Measurements from ENCODE around the gene MBTPS2.
"Not testable (repeated sequence)": the region's sequence is repeated elsewhere in the genome, so short reads cannot be mapped to it uniquely, and the experiment has no call there.

The MBTPS2 gene

GRCh38 chrX:21820170-21820569, 19.2 kb upstream of the MBTPS2 start:
- not testable (repeated sequence) for H3K4me3 ChIP-seq (ENCODE audit: low read depth, low read length); H3K36me3 ChIP-seq (ENCODE audit: control insufficient read depth, insufficient read depth, low read length); H3K9ac ChIP-seq (ENCODE audit: low read depth, low read length); H3K27me3 ChIP-seq (ENCODE audit: control insufficient read depth, insufficient read depth, low read length); H3K4me1 ChIP-seq (ENCODE audit: control insufficient read depth, insufficient read depth, low read length); H3K9me3 ChIP-seq (ENCODE audit: control insufficient read depth, insufficient read depth, low read length)

- peaks cover 3% of the 10 kb centered on the region for H3K4me1 ChIP-seq (ENCODE audit: control insufficient read depth, insufficient read depth, low read length)
- no peak overlapping the region for H3K9ac ChIP-seq (ENCODE audit: low read depth, low read length)
- no peaks in the 10 kb centered on the region for H3K27me3 ChIP-seq (ENCODE audit: control insufficient read depth, insufficient read depth, low read length)
- no peaks in the 10 kb centered on the region for H3K36me3 ChIP-seq (ENCODE audit: control insufficient read depth, insufficient read depth, low read length)
- H3K4me3 ChIP-seq (ENCODE audit: low read depth, low read length): no peak overlapping the region
- H3K9me3 ChIP-seq (ENCODE audit: control insufficient read depth, insufficient read depth, low read length): no peaks in the 10 kb centered on the region
Measured at GRCh38 chrX:21821875-21822274, 17.5 kb upstream of the MBTPS2 start.

- no peak overlapping the region for H3K4me3 ChIP-seq (ENCODE audit: low read depth, low read length)
- H3K9me3 ChIP-seq (ENCODE audit: control insufficient read depth, insufficient read depth, low read length): no peaks in the 10 kb centered on the region
- H3K36me3 ChIP-seq (ENCODE audit: control insufficient read depth, insufficient read depth, low read length): no peaks in the 10 kb centered on the region
- peaks cover 6% of the 10 kb centered on the region for H3K4me1 ChIP-seq (ENCODE audit: control insufficient read depth, insufficient read depth, low read length)
- H3K9ac ChIP-seq (ENCODE audit: low read depth, low read length): no peak overlapping the region
- no peaks in the 10 kb centered on the region for H3K27me3 ChIP-seq (ENCODE audit: control insufficient read depth, insufficient read depth, low read length)
Measured at GRCh38 chrX:21831496-21831895, 7.9 kb upstream of the MBTPS2 start.

- Histone ChIP-seq H3K9ac (ENCODE audit: low read depth, low read length) (no peak overlapping the region), H3K4me3 (ENCODE audit: low read depth, low read length) (no peak overlapping the region), H3K4me1 (ENCODE audit: control insufficient read depth, insufficient read depth, low read length) (peaks cover 9% of the 10 kb centered on the region), H3K9me3 (ENCODE audit: control insufficient read depth, insufficient read depth, low read length) (no peaks in the 10 kb centered on the region), H3K36me3 (ENCODE audit: control insufficient read depth, insufficient read depth, low read length) (no peaks in the 10 kb centered on the region), H3K27me3 (ENCODE audit: control insufficient read depth, insufficient read depth, low read length) (no peaks in the 10 kb centered on the region)
Measured at GRCh38 chrX:21837056-21837455, 2.4 kb upstream of the MBTPS2 start.

- Histone ChIP-seq H3K27me3 (ENCODE audit: control insufficient read depth, insufficient read depth, low read length) (no peaks in the 10 kb centered on the region), H3K36me3 (ENCODE audit: control insufficient read depth, insufficient read depth, low read length) (no peaks in the 10 kb centered on the region), H3K4me3 (ENCODE audit: low read depth, low read length) (peak overlapping the region; percentile 95), H3K4me1 (ENCODE audit: control insufficient read depth, insufficient read depth, low read length) (peaks cover 9% of the 10 kb centered on the region), H3K9ac (ENCODE audit: low read depth, low read length) (no peak overlapping the region), H3K9me3 (ENCODE audit: control insufficient read depth, insufficient read depth, low read length) (no peaks in the 10 kb centered on the region)
Measured at GRCh38 chrX:21838937-21839333, 482 bp upstream of the MBTPS2 start.

- Histone ChIP-seq H3K4me3 (ENCODE audit: low read depth, low read length) (peak overlapping the region; percentile 95), H3K36me3 (ENCODE audit: control insufficient read depth, insufficient read depth, low read length) (no peaks in the 10 kb centered on the region), H3K9me3 (ENCODE audit: control insufficient read depth, insufficient read depth, low read length) (no peaks in the 10 kb centered on the region), H3K9ac (ENCODE audit: low read depth, low read length) (peak overlapping the region; percentile 93), H3K4me1 (ENCODE audit: control insufficient read depth, insufficient read depth, low read length) (peaks cover 9% of the 10 kb centered on the region), H3K27me3 (ENCODE audit: control insufficient read depth, insufficient read depth, low read length) (no peaks in the 10 kb centered on the region)
Measured at GRCh38 chrX:21840193-21840545, 752 bp downstream of the MBTPS2 start.

GRCh38 chrX:21843179-21843578, 3.8 kb downstream of the MBTPS2 start:
- Histone ChIP-seq H3K4me1 (ENCODE audit: control insufficient read depth, insufficient read depth, low read length) (peaks cover 4% of the 10 kb centered on the region), H3K4me3 (ENCODE audit: low read depth, low read length) (no peak overlapping the region), H3K27me3 (ENCODE audit: control insufficient read depth, insufficient read depth, low read length) (no peaks in the 10 kb centered on the region), H3K9me3 (ENCODE audit: control insufficient read depth, insufficient read depth, low read length) (no peaks in the 10 kb centered on the region), H3K36me3 (ENCODE audit: control insufficient read depth, insufficient read depth, low read length) (no peaks in the 10 kb centered on the region), H3K9ac (ENCODE audit: low read depth, low read length) (no peak overlapping the region)

- Histone ChIP-seq H3K36me3 (ENCODE audit: control insufficient read depth, insufficient read depth, low read length) (no peaks in the 10 kb centered on the region), H3K27me3 (ENCODE audit: control insufficient read depth, insufficient read depth, low read length) (no peaks in the 10 kb centered on the region), H3K9me3 (ENCODE audit: control insufficient read depth, insufficient read depth, low read length) (no peaks in the 10 kb centered on the region), H3K9ac (ENCODE audit: low read depth, low read length) (no peak overlapping the region), H3K4me1 (ENCODE audit: control insufficient read depth, insufficient read depth, low read length) (peaks cover 4% of the 10 kb centered on the region), H3K4me3 (ENCODE audit: low read depth, low read length) (no peak overlapping the region)
Measured at GRCh38 chrX:21845096-21845495, 5.7 kb downstream of the MBTPS2 start.

GRCh38 chrX:21847342-21847741, 7.9 kb downstream of the MBTPS2 start:
- Histone ChIP-seq H3K4me1 (ENCODE audit: control insufficient read depth, insufficient read depth, low read length) (no peaks in the 10 kb centered on the region), H3K36me3 (ENCODE audit: control insufficient read depth, insufficient read depth, low read length) (no peaks in the 10 kb centered on the region), H3K4me3 (ENCODE audit: low read depth, low read length) (no peak overlapping the region), H3K27me3 (ENCODE audit: control insufficient read depth, insufficient read depth, low read length) (no peaks in the 10 kb centered on the region), H3K9ac (ENCODE audit: low read depth, low read length) (no peak overlapping the region), H3K9me3 (ENCODE audit: control insufficient read depth, insufficient read depth, low read length) (no peaks in the 10 kb centered on the region)

- Histone ChIP-seq H3K36me3 (ENCODE audit: control insufficient read depth, insufficient read depth, low read length) (peaks cover 3% of the 10 kb centered on the region), H3K27me3 (ENCODE audit: control insufficient read depth, insufficient read depth, low read length) (no peaks in the 10 kb centered on the region), H3K9me3 (ENCODE audit: control insufficient read depth, insufficient read depth, low read length) (no peaks in the 10 kb centered on the region), H3K9ac (ENCODE audit: low read depth, low read length) (no peak overlapping the region), H3K4me1 (ENCODE audit: control insufficient read depth, insufficient read depth, low read length) (no peaks in the 10 kb centered on the region), H3K4me3 (ENCODE audit: low read depth, low read length) (no peak overlapping the region)
Measured at GRCh38 chrX:21853578-21853977, 14.2 kb downstream of the MBTPS2 start.

GRCh38 chrX:21855937-21856415, 16.6 kb downstream of the MBTPS2 start, which contains the start of gene YY2:
Gene YY2 (plus strand): TSS chrX:21855987. CDS start chrX:21856485, 498 bp downstream.
- H3K4me1 ChIP-seq (ENCODE audit: control insufficient read depth, insufficient read depth, low read length): no peaks in the 10 kb centered on the region
- no peaks in the 10 kb centered on the region for H3K27me3 ChIP-seq (ENCODE audit: control insufficient read depth, insufficient read depth, low read length)
- H3K9ac ChIP-seq (ENCODE audit: low read depth, low read length): no peak within 1 kb of the TSS
- H3K9me3 ChIP-seq (ENCODE audit: control insufficient read depth, insufficient read depth, low read length): no peaks in the 10 kb centered on the region
- H3K36me3 ChIP-seq (ENCODE audit: control insufficient read depth, insufficient read depth, low read length): peaks cover 3% of the 10 kb centered on the region
- no peak within 1 kb of the TSS for H3K4me3 ChIP-seq (ENCODE audit: low read depth, low read length)

GRCh38 chrX:21856504-21856903, 17.1 kb downstream of the MBTPS2 start:
- Histone ChIP-seq H3K27me3 (ENCODE audit: control insufficient read depth, insufficient read depth, low read length) (no peaks in the 10 kb centered on the region), H3K9me3 (ENCODE audit: control insufficient read depth, insufficient read depth, low read length) (no peaks in the 10 kb centered on the region), H3K4me1 (ENCODE audit: control insufficient read depth, insufficient read depth, low read length) (no peaks in the 10 kb centered on the region), H3K36me3 (ENCODE audit: control insufficient read depth, insufficient read depth, low read length) (peaks cover 3% of the 10 kb centered on the region), H3K4me3 (ENCODE audit: low read depth, low read length) (no peak overlapping the region), H3K9ac (ENCODE audit: low read depth, low read length) (no peak overlapping the region)

- Histone ChIP-seq H3K9me3 (ENCODE audit: control insufficient read depth, insufficient read depth, low read length) (no peaks in the 10 kb centered on the region), H3K4me3 (ENCODE audit: low read depth, low read length) (no peak overlapping the region), H3K4me1 (ENCODE audit: control insufficient read depth, insufficient read depth, low read length) (peaks cover 2% of the 10 kb centered on the region), H3K9ac (ENCODE audit: low read depth, low read length) (no peak overlapping the region), H3K36me3 (ENCODE audit: control insufficient read depth, insufficient read depth, low read length) (no peaks in the 10 kb centered on the region), H3K27me3 (ENCODE audit: control insufficient read depth, insufficient read depth, low read length) (no peaks in the 10 kb centered on the region)
Measured at GRCh38 chrX:21863241-21863640, 23.8 kb downstream of the MBTPS2 start.

Measured in iPS-15b (cell line).